Measurements from ENCODE around the gene NECTIN4.

NECTIN4 gene

DNA sequence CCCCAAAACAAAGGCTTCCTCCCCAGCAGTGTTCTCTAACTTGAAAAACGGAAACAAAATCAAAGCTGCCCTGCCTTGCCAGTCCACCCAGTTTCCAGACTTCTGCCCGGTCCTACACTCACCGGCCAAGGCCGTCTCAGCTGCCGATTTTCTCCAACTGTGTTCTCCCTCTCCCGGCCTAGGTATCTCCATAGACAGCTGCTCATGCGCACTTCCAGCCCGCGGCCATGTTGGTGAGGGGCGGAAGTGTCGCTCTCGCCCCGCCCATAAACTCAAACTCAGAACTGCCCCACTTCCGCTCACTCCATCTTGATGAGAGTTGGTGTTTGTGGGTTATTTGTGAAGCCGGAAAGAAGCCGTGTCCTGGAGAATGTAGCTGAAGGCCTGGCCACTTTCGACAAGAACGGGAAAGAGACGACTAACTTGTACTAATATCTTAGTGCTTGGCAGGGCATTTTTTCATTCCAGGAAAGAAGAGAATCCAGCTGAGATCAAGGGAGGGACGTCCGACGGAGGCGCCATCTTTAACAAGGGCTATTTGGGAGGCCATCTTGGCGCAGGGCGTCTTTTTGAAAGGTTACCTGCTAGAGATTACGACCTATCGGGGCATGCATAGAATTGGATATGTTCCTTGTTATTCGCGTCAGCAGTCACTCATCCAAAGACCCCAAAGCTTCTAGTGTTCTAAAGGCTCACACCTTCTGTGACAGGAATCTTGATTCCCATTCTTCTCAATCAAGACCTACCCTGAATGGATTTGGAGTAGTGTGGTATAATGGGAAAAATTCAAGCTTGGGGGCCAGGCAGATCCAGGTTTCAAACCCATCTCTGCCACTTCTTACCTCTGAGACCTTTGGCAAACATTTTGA is 43.4 kb downstream of the NECTIN4 start, which contains the start of gene USF1:
Gene USF1 (minus strand): TSS at position 242 of the 869 bp plus-strand sequence. CDS start 2,702 bp downstream, outside the sequence.
- peak within 1 kb of the TSS; percentile 57 to 86 for H3K4ac ChIP-seq (ENCODE audit: low read depth in 1 of 2, low read length in 2 of 2)
- no peak within 1 kb of the TSS for H2BK12ac ChIP-seq (ENCODE audit: low read length in 2 of 2)
- peak within 1 kb of the TSS; percentile 87 for H2BK120ac ChIP-seq (ENCODE audit: low read depth, low read length)
- DNase-seq = peak; percentile 97
- no peak within 1 kb of the TSS for H3K23ac ChIP-seq (ENCODE audit: low read length in 2 of 2)
- H2BK15ac ChIP-seq (ENCODE audit: low read depth, poor library complexity, severe bottlenecking) = peak within 1 kb of the TSS; percentile 82
- no peaks in the 10 kb centered on the region for H3K27me3 ChIP-seq (ENCODE audit: control insufficient read depth in 1 of 2, insufficient read depth in 1 of 2, low read length in 2 of 2)
- H3K4me1 ChIP-seq (ENCODE audit: control insufficient read depth, insufficient read depth, low read depth, low read length) = no peaks in the 10 kb centered on the region
- H4K91ac ChIP-seq (ENCODE audit: low read length) = peak within 1 kb of the TSS; percentile 59
- H3K18ac ChIP-seq (ENCODE audit: low read depth in 1 of 2, low read length in 2 of 2) = peak within 1 kb of the TSS; percentile 82 to 93
- no peak within 1 kb of the TSS for H3K14ac ChIP-seq (ENCODE audit: low read length in 2 of 2)
- peak within 1 kb of the TSS; percentile 98 for H3K9ac ChIP-seq (ENCODE audit: low read length)
- H4K8ac ChIP-seq (ENCODE audit: low read length) = peak within 1 kb of the TSS; percentile 83
- H3K9me3 ChIP-seq (ENCODE audit: control insufficient read depth, low read length) = peaks cover 15% of the 10 kb centered on the region
- peak within 1 kb of the TSS; percentile 92 for H3K27ac ChIP-seq (ENCODE audit: low read length, poor library complexity, severe bottlenecking)
- peak within 1 kb of the TSS; percentile 74 for H2AK5ac ChIP-seq (ENCODE audit: low read length, severe bottlenecking)
- WGBS = 0% methylated on average over 19 of the region's 29 CpGs
- H2BK5ac ChIP-seq (ENCODE audit: low read depth, low read length, poor library complexity, severe bottlenecking) = peak within 1 kb of the TSS; percentile 53
- H3K36me3 ChIP-seq (ENCODE audit: control insufficient read depth in 1 of 2, insufficient read depth in 2 of 2, low read depth in 1 of 2, low read length in 2 of 2) = peaks cover 17 to 22% of the 10 kb centered on the region in 2 experiments
- H3K79me1 ChIP-seq (replicated peaks; ENCODE audit: low read length, poor library complexity, severe bottlenecking) = peaks cover 15% of the 10 kb centered on the region
- peak within 1 kb of the TSS; percentile 84 to 97 for H3K4me3 ChIP-seq (ENCODE audit: insufficient read depth in 1 of 2, low read depth in 1 of 2, low read length in 2 of 2)
- H3K4me2 ChIP-seq (ENCODE audit: low read length, poor library complexity, severe bottlenecking) = peak within 1 kb of the TSS; percentile 95
- peak within 1 kb of the TSS; percentile 36 for H2AFZ ChIP-seq (ENCODE audit: low read depth, low read length)

DNA sequence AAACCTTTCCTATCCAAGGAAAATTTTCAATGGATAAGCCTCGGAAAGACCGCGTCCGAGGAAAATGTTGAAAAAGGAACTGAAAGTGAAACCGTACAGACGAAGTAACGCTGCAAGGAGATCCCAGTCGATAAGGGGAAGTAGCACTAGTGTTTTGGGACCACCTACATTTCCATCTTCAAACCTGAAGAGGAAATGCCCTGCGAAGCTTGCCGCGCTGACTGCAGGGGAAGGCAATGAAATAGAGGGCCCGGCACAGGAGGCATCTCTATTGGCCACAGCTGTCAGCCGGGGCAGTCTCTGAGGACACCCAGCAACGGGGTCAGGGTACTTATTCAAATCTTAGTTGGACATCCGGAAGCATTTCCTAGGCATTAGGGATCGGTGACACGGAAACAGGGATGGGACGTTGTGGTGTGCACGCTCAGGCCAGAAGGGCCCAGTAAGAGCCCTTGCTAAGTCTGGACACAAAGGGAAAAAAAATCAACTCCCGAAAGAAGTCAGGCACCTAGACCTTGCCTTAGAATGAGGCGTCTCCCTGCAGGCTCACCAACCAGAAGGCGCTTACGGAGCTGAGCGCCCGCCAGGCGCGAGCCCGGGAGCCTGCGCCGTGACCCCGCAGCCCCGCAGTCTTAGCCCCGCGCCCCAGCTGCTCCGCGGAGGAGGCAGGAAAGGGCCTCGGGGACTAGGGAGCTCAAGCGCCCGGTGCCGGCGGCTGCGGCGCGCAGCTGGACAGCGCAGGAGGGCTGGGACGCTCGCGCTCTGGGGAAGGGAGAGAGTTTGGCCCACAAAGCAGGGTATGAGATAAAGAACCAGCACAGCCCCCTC is 44.2 kb downstream of the NECTIN4 start:
- peak overlapping the region; percentile 79 to 93 for H3K18ac ChIP-seq (ENCODE audit: low read depth in 1 of 2, low read length in 2 of 2)

DNA sequence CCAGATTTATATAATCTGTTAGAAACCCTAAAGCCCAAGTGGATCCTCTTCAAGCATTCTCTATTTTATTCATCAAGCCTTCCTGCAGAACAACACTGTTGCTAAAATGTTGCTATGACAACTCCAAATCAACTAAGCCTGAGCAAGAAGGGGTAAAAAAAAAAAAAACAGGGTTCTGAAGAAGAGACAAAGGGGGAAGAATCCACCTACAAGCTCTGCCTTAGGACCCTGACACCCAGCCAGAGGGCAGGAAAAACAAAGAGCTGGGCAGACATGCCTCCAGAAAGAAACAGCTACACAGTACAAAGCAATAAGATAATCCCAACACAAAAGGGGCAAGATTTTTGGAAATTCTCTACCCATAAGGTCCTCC is 44.8 kb downstream of the NECTIN4 start:
- H3K36me3 ChIP-seq (ENCODE audit: control insufficient read depth in 1 of 2, insufficient read depth in 2 of 2, low read depth in 1 of 2, low read length in 2 of 2) = peaks cover 30 to 36% of the 10 kb centered on the region in 2 experiments
- H3K79me1 ChIP-seq (replicated peaks; ENCODE audit: low read length, poor library complexity, severe bottlenecking) = peaks cover 21% of the 10 kb centered on the region
- H2AFZ ChIP-seq (ENCODE audit: low read depth, low read length) = no peak overlapping the region
- no peak overlapping the region for H2BK15ac ChIP-seq (ENCODE audit: low read depth, poor library complexity, severe bottlenecking)
- peak overlapping the region in 1 of 2 experiments; percentile 97 for H3K4me3 ChIP-seq (ENCODE audit: insufficient read depth in 1 of 2, low read depth in 1 of 2, low read length in 2 of 2)
- H4K91ac ChIP-seq (ENCODE audit: low read length) = no peak overlapping the region
- no peak overlapping the region for H3K18ac ChIP-seq (ENCODE audit: low read depth in 1 of 2, low read length in 2 of 2)
- no peak overlapping the region for H2AK5ac ChIP-seq (ENCODE audit: low read length, severe bottlenecking)
- no peaks in the 10 kb centered on the region for H3K4me1 ChIP-seq (ENCODE audit: control insufficient read depth, insufficient read depth, low read depth, low read length)
- H3K9me3 ChIP-seq (ENCODE audit: control insufficient read depth, low read length) = peaks cover 10% of the 10 kb centered on the region
- no peak overlapping the region for H3K4ac ChIP-seq (ENCODE audit: low read depth in 1 of 2, low read length in 2 of 2)
- no peak overlapping the region for H2BK12ac ChIP-seq (ENCODE audit: low read length in 2 of 2)
- no peak overlapping the region for H2BK5ac ChIP-seq (ENCODE audit: low read depth, low read length, poor library complexity, severe bottlenecking)
- peak overlapping the region; percentile 95 for H3K4me2 ChIP-seq (ENCODE audit: low read length, poor library complexity, severe bottlenecking)
- DNase-seq = no peak
- peak overlapping the region; percentile 78 for H3K27ac ChIP-seq (ENCODE audit: low read length, poor library complexity, severe bottlenecking)
- H3K14ac ChIP-seq (ENCODE audit: low read length in 2 of 2) = no peak overlapping the region
- H2BK120ac ChIP-seq (ENCODE audit: low read depth, low read length) = no peak overlapping the region
- H3K9ac ChIP-seq (ENCODE audit: low read length) = peak overlapping the region; percentile 98
- no peak overlapping the region for H3K23ac ChIP-seq (ENCODE audit: low read length in 2 of 2)
- no peaks in the 10 kb centered on the region for H3K27me3 ChIP-seq (ENCODE audit: control insufficient read depth in 1 of 2, insufficient read depth in 1 of 2, low read length in 2 of 2)
- no peak overlapping the region for H4K8ac ChIP-seq (ENCODE audit: low read length)

More for the DNA sequence above, 44.2 kb downstream of the NECTIN4 start:
- Histone ChIP-seq H2BK12ac (ENCODE audit: low read length in 2 of 2) (no peak overlapping the region), H3K23ac (ENCODE audit: low read length in 2 of 2) (no peak overlapping the region), H2AFZ (ENCODE audit: low read depth, low read length) (peak overlapping the region; percentile 36), H3K27ac (ENCODE audit: low read length, poor library complexity, severe bottlenecking) (peak overlapping the region; percentile 92), H3K9ac (ENCODE audit: low read length) (peak overlapping the region; percentile 98), H3K9me3 (ENCODE audit: control insufficient read depth, low read length) (peaks cover 15% of the 10 kb centered on the region), H3K4ac (ENCODE audit: low read depth in 1 of 2, low read length in 2 of 2) (peak overlapping the region; percentile 37 to 86), H2BK5ac (ENCODE audit: low read depth, low read length, poor library complexity, severe bottlenecking) (peak overlapping the region; percentile 53), H4K8ac (ENCODE audit: low read length) (peak overlapping the region; percentile 68), H3K4me2 (ENCODE audit: low read length, poor library complexity, severe bottlenecking) (peak overlapping the region; percentile 95), H2AK5ac (ENCODE audit: low read length, severe bottlenecking) (no peak overlapping the region), H3K14ac (ENCODE audit: low read length in 2 of 2) (no peak overlapping the region), H3K79me1 (replicated peaks; ENCODE audit: low read length, poor library complexity, severe bottlenecking) (peaks cover 17% of the 10 kb centered on the region), H2BK120ac (ENCODE audit: low read depth, low read length) (peak overlapping the region; percentile 87), H2BK15ac (ENCODE audit: low read depth, poor library complexity, severe bottlenecking) (peak overlapping the region; percentile 82), H3K27me3 (ENCODE audit: control insufficient read depth in 1 of 2, insufficient read depth in 1 of 2, low read length in 2 of 2) (no peaks in the 10 kb centered on the region), H3K4me1 (ENCODE audit: control insufficient read depth, insufficient read depth, low read depth, low read length) (no peaks in the 10 kb centered on the region), H3K36me3 (ENCODE audit: control insufficient read depth in 1 of 2, insufficient read depth in 2 of 2, low read depth in 1 of 2, low read length in 2 of 2) (peaks cover 24 to 30% of the 10 kb centered on the region in 2 experiments), H4K91ac (ENCODE audit: low read length) (peak overlapping the region; percentile 59), H3K4me3 (ENCODE audit: insufficient read depth in 1 of 2, low read depth in 1 of 2, low read length in 2 of 2) (peak overlapping the region; percentile 84 to 97)
- DNase-seq = peak; percentile 83
- WGBS = 3% methylated on average over 30 of the region's 48 CpGs

DNA sequence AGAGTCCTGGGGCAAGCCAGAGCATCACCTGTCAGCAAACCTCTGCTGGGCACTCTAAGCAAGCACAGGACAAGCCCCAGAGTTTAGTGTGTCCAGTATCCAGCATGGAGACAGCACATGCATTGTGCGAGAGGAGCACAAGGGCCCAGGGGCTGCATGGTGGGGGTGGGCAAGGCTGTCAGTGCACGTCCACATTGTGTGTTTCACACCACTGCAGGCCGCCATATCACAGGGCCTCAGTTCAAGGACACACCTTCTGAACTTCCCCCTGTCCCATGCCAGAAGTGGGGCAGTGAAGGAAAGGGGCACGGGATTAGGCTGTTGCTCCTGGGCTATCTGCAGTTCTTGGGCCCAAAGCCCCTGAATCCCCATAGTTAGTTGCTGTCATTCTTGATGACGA is 49.8 kb downstream of the NECTIN4 start:
- no peaks in the 10 kb centered on the region for H3K9me3 ChIP-seq (ENCODE audit: control insufficient read depth, low read length)
- H2BK120ac ChIP-seq (ENCODE audit: low read depth, low read length) = no peak overlapping the region
- no peak overlapping the region for H3K4me3 ChIP-seq (ENCODE audit: insufficient read depth in 1 of 2, low read depth in 1 of 2, low read length in 2 of 2)
- H3K36me3 ChIP-seq (ENCODE audit: control insufficient read depth in 1 of 2, insufficient read depth in 2 of 2, low read depth in 1 of 2, low read length in 2 of 2) = peaks cover 51 to 54% of the 10 kb centered on the region in 2 experiments
- no peak overlapping the region for H3K14ac ChIP-seq (ENCODE audit: low read length in 2 of 2)
- H3K79me1 ChIP-seq (replicated peaks; ENCODE audit: low read length, poor library complexity, severe bottlenecking) = peaks cover 33% of the 10 kb centered on the region
- H2BK15ac ChIP-seq (ENCODE audit: low read depth, poor library complexity, severe bottlenecking) = no peak overlapping the region
- WGBS = 98% methylated on average over 5 of the region's 5 CpGs
- no peak overlapping the region for H2BK5ac ChIP-seq (ENCODE audit: low read depth, low read length, poor library complexity, severe bottlenecking)
- H4K8ac ChIP-seq (ENCODE audit: low read length) = no peak overlapping the region
- no peak overlapping the region for H3K18ac ChIP-seq (ENCODE audit: low read depth in 1 of 2, low read length in 2 of 2)
- no peak overlapping the region for H2BK12ac ChIP-seq (ENCODE audit: low read length in 2 of 2)
- DNase-seq = no peak
- H3K23ac ChIP-seq (ENCODE audit: low read length in 2 of 2) = no peak overlapping the region
- H2AFZ ChIP-seq (ENCODE audit: low read depth, low read length) = no peak overlapping the region
- no peak overlapping the region for H3K9ac ChIP-seq (ENCODE audit: low read length)
- H3K27ac ChIP-seq (ENCODE audit: low read length, poor library complexity, severe bottlenecking) = no peak overlapping the region
- H3K27me3 ChIP-seq (ENCODE audit: control insufficient read depth in 1 of 2, insufficient read depth in 1 of 2, low read length in 2 of 2) = no peaks in the 10 kb centered on the region
- H3K4me1 ChIP-seq (ENCODE audit: control insufficient read depth, insufficient read depth, low read depth, low read length) = peaks cover 2% of the 10 kb centered on the region
- no peak overlapping the region for H3K4ac ChIP-seq (ENCODE audit: low read depth in 1 of 2, low read length in 2 of 2)
- H2AK5ac ChIP-seq (ENCODE audit: low read length, severe bottlenecking) = no peak overlapping the region
- peak overlapping the region; percentile 20 for H4K91ac ChIP-seq (ENCODE audit: low read length)
- H3K4me2 ChIP-seq (ENCODE audit: low read length, poor library complexity, severe bottlenecking) = no peak overlapping the region
